ENCODE results near the gene ZNF683.
"Not testable (repeated sequence)": the region's sequence is repeated elsewhere in the genome, so short reads cannot be mapped to it uniquely, and the experiment has no call there.

Gene ZNF683

DNA sequence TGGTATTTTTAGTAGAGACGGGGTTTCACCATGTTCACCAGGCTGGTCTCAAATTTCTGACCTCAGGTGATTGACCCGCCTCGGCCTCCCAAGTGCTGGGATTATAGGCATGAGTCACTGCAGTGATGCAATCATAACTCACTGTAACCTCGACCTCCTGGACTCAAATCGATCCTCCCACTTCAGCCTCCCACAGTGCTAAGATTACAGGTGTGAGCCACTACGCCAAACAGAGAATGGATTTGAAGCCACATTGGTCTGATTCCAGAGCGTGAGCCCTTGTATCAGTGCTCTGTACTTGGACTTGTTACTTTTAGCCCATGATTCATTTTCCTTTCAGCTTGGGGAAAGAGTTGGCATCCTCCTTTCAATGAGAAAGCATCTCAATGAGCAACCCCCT, 14.9 kb upstream of the ZNF683 start:
- DNase-seq (ENCODE audit: insufficient read length, low spot score) (no peak), FAIRE-seq (no peak)

- FAIRE-seq; DNase-seq (ENCODE audit: insufficient read length, low spot score): not testable (repeated sequence)
Measured at GRCh38 chr1:26385063-26385462, 12.5 kb upstream of the ZNF683 start.

DNA sequence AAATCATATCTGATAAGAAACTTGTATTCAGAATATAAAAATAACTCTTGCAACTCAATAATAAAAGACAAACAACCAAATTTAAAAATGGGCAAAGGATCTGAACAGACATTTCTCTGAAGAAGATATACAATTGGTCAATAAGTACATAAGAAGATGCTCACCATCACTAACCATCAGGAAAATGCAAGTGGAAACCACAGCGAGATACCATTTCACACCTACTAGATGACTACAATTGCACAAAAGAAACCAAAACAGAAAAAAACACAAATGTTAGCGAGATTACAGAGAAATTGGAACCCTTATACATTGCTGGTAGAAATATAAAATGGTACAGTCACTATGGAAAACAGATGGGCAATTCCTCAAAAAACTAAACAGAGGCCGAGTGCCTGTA, 11.5 kb upstream of the ZNF683 start:
- FAIRE-seq (no peak), DNase-seq (ENCODE audit: insufficient read length, low spot score) (no peak)

DNA sequence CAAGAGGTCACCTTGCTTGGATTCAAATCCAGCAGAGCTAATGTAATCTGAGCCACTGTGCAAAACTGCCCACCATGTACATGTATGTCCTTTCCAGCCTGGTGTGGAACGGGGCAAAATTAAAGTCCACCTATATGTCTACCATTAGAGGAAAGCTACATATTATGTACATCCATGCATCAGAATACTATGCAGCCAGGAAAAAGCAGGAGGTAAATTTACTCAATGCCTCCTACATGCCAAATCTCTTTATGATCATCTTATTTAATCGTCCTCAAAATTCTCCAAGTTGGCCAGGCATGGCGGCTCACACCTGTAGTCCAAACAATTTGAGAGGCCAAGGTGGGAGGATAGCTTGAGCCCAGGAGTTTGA, 6.3 kb upstream of the ZNF683 start:
- FAIRE-seq, result no peak
- no peak for DNase-seq (ENCODE audit: insufficient read length, low spot score)

- peak; percentile 28 for FAIRE-seq
- DNase-seq (ENCODE audit: insufficient read length, low spot score), result peak; percentile 81
Measured at GRCh38 chr1:26378088-26378878, 5.7 kb upstream of the ZNF683 start.

DNA sequence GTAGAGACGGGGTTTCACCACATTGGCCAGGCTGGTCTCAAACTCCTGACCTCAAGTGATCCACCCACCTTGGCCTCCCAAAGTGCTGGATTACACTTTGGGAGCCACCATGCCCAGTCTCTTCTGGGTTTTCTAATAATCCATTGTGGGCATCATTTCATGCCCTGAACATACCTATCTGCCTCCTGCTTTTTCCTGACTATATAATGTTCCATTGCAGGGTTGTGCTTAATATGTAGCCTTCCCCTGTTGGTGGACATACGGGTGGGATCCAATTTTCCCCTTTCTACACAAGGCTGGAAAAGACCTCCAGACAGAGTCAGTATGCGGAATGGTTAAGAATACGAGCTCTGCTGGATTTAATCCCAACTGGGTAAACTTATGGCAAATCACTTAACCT, 3.5 kb upstream of the ZNF683 start:
- DNase-seq (ENCODE audit: insufficient read length, low spot score) (no peak), FAIRE-seq (no peak)

GRCh38 chr1:26375081-26375480, 2.5 kb upstream of the ZNF683 start:
- FAIRE-seq, result no peak

GRCh38 chr1:26374361-26374760, 1.8 kb upstream of the ZNF683 start:
- FAIRE-seq, result peak; percentile 77
- not testable (repeated sequence) for DNase-seq (ENCODE audit: insufficient read length, low spot score)

More at GRCh38 chr1:26375081-26375480, 2.5 kb upstream of the ZNF683 start:
- no peak for DNase-seq (ENCODE audit: insufficient read length, low spot score)

GRCh38 chr1:26373789-26374188, 1.2 kb upstream of the ZNF683 start:
- FAIRE-seq, result no peak

GRCh38 chr1:26373281-26373680, 731 bp upstream of the ZNF683 start:
- no peak for DNase-seq (ENCODE audit: insufficient read length, low spot score)
- FAIRE-seq, result no peak

More at GRCh38 chr1:26373789-26374188, 1.2 kb upstream of the ZNF683 start:
- no peak for DNase-seq (ENCODE audit: insufficient read length, low spot score)

DNA sequence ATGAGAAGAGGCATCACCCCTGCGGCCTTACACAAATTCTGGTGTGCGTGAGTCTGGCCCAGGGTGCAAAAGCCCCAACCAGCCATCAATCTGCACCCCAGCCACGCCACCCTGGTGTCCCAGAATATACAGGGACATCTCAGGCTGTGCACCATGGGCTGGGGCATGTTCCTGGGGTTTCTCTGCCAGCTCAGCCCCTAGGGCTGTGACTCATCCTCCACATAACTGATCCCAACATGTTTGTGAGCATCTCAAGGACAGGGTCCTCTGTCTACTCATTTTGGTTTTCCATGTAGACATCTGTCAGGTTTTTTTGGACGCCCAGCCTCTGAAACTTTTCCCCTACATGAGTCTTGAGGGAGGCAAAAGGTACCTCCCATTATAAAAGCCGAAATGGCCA, 511 bp downstream of the ZNF683 start:
- DNase-seq (ENCODE audit: insufficient read length, low spot score), result peak; percentile 37
- no peak for FAIRE-seq

GRCh38 chr1:26370591-26371382, 1.8 kb downstream of the ZNF683 start:
- FAIRE-seq, result peak; percentile 9

DNA sequence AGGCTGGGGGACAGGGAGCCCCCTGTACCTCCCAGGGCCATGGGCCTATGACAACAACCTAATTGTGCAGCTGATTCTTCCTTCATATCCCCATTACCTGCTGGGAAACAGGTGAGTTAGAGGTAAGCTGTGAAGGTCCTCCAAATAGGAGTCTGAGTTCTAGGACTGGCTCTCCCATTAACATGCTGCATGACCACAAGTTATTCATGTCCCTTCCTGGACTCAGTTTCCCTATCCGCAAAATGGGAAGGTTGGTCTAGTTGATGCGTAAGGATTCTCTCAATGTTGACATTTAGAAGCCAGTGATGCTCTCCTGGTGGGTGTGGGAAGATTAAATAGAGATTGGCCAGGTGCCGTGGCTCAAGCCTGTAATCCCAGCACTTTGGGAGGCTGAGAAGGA, 4.1 kb downstream of the ZNF683 start:
- FAIRE-seq, result peak; percentile 9

More at GRCh38 chr1:26370591-26371382, 1.8 kb downstream of the ZNF683 start:
- no peak for DNase-seq (ENCODE audit: insufficient read length, low spot score)

DNA sequence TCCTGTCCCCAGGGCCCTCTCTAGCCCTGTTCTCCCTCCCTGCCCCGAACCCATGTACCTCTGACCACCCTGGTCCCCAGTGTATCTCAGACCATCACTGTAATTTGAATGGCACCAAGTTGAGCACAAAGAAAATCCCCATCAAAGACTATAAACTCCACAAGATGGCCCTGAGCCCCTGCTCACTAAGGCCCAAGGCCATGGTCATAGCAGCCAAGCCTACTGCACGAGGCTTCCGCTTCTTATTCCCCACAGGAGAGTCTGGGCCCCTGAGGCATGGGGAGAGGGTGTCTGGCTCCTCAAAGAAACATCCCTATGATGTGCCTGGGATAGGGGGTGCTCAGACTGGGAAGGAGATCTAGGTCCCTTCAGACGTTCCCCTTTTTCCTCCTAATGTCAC, 4.5 kb downstream of the ZNF683 start:
- DNase-seq (ENCODE audit: insufficient read length, low spot score) (no peak), FAIRE-seq (no peak)

More for the DNA sequence above, 4.1 kb downstream of the ZNF683 start:
- DNase-seq (ENCODE audit: insufficient read length, low spot score), result no peak

GRCh38 chr1:26367441-26367840, 5.1 kb downstream of the ZNF683 start:
- DNase-seq (ENCODE audit: insufficient read length, low spot score) (no peak), FAIRE-seq (no peak)

DNA sequence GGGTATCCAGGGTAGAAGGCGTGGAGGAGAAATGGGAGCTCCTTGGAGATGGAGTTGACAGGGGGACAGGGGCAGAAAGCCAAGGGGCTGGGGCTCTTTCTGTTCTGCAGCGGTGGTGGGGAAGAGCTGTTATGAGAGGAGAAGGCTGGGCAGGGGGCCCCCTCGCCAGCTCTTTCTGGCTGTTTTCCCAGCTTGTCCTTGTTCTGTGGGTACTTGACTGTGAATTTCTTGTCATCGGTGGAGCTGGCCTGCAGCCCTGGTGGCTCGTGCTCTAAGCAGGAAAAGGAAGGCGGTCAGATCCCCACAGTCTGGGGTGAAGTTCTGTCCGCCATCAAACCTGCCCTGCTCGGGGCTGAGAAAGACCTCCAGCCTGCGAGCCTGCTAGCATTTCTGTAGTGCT, 7.6 kb downstream of the ZNF683 start:
- DNase-seq (ENCODE audit: insufficient read length, low spot score) (no peak), FAIRE-seq (no peak)

DNA sequence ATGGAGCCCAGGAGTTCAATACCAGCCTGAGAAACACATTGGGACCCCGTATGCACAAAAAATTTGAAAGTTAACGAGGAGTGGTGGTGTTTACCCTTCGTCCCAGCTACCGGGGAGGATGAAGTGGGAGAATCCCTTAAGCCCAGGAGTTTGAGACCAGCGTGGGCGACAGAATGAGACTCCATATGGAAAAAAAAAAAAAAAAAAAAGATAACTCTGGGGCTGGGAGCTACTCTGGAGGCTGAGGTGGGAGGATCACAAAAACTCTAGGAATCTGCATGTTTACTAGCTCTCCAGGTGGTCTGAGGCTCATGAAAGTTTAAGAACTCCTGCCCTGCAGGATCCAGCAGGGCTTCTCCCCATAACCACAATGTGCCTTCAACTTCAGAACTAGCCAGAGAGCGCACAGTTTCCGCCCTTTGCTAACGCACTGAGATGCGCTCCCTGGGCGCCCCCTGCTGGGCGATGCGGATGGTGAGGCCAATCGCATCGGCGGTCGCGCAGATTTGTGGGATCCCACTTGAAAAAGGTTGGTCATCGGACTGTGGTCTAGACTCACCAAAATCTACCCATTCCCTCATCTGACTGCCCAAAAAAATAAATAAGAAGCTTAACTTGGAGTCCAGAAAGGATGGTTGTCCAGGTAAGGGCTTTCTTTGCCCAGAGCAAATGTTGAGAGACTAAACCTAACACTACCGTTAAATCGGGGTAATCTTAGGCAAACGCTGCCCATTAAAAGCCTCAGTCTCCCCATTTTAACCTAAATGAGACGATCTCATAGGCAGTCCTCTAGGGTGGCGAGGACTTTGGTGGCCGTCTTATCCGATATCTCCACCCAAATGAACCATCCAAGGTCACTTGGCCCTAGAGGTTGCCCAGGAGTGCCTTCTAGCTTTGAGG, 8.8 kb downstream of the ZNF683 start:
- peak; percentile 70 for DNase-seq (ENCODE audit: insufficient read length, low spot score)
- FAIRE-seq, result no peak

DNA sequence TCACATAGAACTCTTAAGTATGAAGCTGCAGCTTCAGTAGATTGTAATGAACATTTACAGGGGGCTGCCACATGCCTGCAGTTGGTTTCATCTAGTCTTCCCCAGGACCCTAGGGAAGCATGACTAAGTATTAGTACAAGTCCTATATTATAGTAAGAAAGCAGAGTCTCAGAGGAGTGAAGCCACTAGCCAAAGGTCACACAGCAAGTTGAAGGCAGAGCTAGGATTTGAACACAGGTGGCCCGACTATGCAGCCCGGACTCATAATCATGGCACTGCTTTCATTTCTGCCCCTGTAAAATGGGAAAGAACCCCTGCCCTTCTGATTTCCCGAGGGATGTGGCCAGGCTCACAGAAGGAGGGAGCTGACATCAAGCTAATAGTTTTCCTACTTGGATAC, 10.2 kb downstream of the ZNF683 start:
- no peak for DNase-seq (ENCODE audit: insufficient read length, low spot score)
- FAIRE-seq, result no peak

- DNase-seq (ENCODE audit: insufficient read length, low spot score) (no peak), FAIRE-seq (no peak)
Measured at GRCh38 chr1:26361605-26362122, 10.9 kb downstream of the ZNF683 start.

DNA sequence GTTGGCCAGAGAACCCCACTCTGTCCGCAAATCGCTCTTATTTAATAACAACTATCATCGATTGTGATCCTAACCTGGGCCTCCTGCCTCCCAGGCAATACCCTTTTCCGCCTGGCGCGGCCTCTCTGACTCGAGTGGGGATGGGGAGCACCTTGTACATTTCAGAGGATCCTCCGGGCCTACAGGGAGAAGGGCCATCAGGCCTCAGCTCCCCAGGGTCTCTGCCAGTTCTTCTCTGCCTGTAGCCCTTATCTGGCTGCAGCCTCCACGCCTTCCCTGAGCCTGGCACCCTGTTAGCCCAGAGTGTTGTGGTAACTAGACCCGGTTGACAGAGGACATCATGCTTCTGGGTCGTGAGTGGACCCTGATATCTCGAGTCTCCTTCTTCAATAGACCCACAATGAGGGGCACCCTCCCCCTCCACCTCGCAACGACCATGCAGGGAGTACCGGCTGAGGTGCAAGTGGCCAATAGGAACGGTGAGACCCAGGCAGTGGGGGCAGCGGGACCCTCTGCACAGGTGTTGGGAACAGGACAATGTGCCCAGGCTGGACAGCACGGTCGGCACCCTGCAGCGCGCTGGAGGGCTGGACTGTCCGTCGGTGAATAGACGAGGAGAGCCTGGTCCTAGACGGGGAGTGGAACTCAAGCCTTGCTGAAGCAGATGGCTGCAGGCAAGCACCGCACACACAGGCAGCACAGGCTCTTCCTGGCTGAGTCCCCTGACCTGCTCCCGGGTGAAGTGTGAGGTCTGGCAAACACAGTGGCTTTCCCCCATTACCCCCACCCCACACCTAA, 11.5 kb downstream of the ZNF683 start:
- no peak for FAIRE-seq
- DNase-seq (ENCODE audit: insufficient read length, low spot score), result no peak
